GM21367 (cell line): ENCODE data around the gene CHD9.
"Not testable (repeated sequence)": the region's sequence is repeated elsewhere in the genome, so short reads cannot be mapped to it uniquely, and the experiment has no call there.

Experiments used
- ATAC-seq: cut with Tn5 transposase; IDR thresholded peaks from one replicate; pipeline ENCODE4 v1.9.1; 2021; ENCODE audit not compliant: unreplicated experiment

CHD9 gene

DNA sequence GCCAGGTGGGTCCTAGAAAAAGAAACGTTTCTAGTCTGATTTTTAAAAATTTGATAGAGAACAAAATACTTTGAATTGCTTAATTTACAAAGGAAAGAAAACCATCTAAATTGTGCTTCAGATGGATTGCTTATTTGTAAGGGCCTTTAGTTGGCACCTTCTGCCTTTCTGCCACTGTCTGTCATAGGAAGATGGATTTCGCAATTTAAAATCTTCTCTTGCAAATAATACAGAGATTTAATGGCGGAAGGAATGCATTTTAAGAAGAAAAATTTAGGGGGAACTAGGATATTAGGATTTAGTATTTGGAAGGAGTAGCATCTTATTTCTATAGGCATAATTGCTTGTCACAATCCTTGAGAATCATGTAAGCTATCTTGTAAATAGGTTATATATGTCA lies 204.0 kb downstream of the CHD9 start:
- no peak for ATAC-seq

DNA sequence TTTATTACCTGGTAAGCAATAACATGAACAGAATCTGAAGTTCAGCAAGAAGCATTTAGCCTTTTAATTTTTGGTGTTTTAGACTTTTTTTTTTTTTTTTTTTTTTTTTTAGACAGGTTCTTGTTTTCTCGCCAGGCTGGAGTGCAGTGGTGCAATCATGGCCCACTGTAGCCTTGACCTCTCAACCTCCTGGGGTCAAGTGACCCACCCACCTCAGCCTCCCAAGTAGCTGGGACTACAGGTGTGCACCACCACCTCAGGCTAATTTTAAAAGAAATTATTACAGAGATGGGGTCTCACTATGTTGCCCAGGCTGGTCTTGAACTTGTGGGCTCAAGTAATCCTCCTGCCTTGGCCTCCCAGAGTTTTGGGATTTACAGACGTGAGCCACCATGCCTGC lies 206.5 kb downstream of the CHD9 start:
- ATAC-seq: no peak

DNA sequence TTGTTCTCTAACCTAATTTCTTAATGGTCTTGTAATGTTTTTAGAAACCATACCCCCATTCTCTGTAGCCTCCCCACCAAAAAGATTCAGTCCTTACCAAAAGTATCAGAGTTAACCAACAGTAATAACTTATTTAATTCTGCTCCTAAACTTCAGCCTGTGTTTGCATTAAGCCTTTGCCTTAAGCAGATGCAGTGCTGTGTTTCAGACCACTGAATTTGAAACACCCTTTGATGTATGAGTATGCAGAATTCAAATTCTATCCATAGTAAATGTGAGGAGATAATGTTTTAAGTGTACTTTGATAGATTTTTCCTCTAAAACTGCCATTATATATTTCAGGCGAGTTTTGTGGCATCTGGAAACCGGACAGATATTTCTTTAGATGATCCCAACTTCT lies 207.9 kb downstream of the CHD9 start:
- ATAC-seq: no peak

DNA sequence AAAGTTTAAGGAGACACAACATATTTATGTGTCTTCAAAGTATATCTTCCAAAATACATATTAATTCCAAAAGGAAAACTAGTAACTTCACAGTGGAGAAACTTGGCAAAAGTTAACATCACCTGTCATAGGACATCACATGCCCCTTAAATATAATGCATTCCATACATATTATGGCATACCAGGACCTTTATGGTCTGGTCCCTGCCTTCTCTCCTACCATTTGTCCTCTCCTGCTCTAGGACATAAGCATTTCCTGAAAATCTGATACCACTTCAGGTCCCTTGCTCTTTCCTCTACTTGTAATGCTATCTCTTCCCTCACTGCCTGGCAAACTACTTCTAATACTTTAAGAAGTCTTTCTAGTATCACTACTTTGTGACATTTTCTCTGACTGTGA lies 211.4 kb downstream of the CHD9 start:
- no peak for ATAC-seq

DNA sequence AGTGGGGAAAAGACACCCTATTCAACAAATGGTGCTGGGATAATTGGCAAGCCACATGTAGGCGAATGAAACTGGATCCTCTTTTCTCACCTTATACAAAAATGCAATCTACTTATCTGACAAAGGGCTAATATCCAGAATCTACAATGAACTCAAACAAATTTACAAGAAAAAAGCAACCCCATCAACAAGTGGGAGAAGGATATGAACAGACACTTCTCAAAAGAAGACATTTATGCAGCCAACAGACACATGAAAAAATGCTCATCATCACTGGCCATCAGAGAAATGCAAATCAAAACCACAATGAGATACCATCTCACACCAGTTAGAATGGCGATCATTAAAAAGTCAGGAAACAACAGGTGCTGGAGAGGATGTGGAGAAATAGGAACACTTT lies 223.7 kb downstream of the CHD9 start:
- not testable (repeated sequence) for ATAC-seq

DNA sequence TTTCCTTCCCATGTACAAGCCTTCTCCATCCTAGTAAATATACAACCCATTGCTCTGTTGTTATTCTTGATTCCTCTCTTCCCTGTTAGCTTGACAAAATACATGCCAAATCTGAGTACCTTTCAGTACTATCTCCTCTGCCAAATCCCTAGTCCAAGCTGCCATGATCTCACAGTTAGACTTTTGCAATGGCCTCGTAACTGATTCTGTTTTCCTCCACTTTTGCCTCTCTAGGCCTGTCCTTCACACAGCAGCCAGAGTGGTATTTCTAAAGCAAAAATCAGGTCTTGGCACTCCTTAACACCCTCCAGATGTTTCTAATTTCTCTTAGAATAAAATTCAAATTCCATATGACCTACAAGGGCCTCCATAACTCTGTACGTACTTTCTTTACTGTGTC lies 226.5 kb downstream of the CHD9 start:
- ATAC-seq: no peak

DNA sequence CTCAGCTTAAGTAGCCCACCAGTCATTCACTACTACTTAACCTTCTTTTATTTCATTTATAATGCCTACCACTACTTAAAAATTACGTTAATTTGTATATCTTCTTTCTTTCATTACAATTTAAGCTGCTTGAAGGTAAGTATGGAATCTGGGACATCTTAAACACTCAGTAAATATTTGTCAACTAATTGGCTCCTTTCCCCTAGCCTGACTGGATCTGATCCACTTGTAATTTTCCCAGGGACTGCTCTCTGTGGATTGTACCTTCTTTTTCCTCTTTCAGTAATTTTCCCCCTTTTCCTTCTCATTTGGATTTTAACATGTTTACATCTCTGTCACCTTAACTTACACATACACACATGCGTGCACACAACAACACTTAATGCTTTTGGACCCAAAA lies 227.1 kb downstream of the CHD9 start:
- no peak for ATAC-seq

DNA sequence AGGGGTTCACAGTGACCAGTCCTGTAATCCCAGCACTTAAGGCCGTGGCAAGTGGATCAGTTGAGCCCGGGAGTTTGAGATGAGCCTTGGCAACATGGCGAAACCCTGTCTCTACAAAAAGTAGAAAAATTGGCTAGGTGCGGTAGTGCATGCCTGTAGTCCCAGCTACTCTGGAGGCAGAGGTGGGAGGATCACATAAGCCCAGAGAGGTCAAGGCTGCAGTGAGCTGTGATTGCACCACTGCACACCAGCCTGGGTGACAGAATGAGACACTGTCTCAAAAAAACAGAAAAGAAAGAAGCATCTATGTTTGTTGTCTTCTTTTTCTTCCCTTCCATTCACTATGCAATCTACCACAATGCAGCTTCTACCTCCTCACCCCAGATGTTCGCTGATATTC lies 227.5 kb downstream of the CHD9 start:
- no peak for ATAC-seq

DNA sequence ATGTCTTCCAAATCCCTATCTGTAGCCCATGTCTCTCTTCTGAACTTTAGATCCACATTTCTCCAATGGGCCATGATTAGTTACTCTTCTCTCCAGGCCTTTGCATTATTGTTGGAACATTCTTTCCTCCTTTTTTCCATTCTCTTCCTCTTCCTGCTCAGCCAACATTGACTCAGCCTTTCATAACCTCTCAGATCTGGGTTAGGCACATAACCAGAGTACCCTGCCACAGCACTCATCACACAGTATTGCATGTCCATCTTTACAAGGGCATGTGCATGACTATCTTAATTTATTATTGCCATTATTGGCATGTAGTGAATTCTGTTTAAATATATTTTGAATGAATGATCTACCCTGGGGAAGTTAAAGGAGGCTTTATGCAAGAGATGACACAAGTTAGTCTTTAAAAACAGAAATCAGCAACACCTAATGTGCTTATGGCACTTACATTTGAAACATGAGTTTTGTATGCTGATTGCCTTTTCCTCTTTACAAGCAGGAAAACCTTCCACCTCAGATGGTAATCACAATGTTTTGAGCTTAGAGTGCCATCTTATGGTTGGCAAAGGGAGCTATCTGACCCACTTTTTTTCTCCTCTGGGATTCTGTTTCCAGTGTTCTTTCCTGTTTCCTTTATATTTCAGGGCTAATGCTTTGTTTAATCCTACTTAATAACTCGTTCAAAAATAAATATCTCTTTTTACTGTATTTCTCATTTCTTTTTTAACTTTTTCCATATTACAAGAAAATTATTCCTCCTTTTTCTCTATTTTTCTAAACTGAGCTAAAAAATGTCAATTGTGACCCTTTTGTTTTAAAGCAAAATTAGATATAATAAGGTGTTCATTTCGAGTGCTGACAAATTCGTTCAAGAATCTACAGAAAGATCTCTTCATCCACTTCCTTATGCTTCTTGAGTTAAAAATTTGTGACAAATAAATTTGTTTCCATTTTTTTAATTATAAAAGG lies 228.5 kb downstream of the CHD9 start:
- ATAC-seq: no peak

DNA sequence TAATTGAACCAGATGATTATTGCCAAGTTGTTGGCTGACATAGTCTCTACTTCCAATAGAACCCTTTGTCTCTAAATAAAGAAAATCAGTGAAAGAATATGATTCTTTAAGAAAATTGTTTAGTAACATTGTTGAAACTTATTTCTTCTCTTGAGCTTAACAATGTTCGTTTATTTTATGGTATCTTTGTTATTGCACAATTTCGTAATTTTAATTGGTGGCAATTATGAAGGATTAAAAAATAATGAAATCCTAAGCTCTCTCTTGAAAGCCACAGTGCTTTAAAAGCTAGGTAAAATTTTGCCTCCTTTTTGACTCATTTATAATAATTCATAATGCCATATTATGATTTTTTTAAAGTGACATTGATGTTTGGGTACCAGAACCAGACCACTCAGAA lies 230.4 kb downstream of the CHD9 start:
- ATAC-seq: no peak

DNA sequence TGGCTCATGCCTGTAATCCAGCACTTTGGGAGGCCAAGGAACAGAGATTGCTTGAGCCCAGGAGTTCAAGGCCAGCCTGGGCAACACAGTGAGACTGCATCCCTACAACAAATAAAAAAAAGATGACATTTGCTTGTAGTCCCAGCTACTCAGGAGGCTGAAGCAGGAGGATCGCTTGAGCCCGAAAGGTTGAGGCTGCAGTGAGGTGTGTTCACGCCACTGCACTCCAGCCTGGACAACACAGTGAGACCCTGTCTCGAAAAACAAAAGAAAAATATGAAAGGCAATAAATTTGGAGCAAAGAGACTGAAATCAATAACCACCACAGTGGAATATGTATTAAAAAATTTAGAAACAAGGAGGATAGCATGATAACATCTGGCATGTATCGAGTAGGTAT lies 235.7 kb downstream of the CHD9 start:
- ATAC-seq: no peak

DNA sequence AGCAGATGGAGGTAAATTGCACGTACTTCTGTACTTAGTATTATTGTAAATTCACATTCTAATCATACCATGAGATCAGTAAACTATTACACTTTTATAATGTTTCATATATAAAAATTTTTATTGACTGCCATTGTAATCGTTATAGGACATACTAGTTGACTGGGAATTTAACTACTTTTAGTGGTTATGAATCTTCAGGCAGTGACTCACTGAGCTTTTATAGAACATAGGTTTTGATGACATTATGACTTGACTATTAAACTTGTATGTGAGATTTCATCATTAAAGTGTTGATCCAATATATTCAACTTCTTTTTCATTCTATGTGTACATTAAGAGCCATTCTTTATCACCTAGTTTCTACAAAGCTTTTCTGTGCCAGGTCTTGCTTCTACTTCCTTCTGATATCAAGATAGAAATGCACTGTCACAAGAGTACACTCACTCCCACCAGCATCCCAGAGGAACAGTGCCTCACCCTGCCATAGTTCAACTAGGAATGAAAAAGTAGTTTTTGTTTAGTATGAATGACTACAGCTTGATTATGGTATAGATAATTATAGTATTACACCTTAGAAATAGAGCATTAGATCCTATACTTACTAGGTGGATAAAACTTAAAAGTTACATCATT lies 237.1 kb downstream of the CHD9 start:
- ATAC-seq: no peak

DNA sequence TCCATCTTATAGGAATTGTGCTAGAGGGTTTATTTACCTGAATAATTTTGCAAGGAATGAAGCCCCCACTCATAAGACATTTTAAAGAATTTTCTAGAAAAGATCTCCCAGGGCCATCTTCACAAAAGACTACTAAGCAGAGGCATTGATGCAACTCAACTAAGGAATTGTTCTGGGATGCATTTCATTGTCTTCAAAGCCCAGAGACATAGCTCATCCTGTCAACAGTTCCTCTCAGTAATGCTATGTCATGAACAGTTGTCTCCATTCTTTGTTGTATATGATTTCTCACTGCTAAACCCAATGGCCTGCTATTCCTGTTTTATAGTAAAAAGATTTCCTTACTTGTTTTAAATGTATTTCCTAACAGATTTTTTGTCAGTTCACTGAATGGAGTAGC lies 242.7 kb downstream of the CHD9 start:
- no peak for ATAC-seq

DNA sequence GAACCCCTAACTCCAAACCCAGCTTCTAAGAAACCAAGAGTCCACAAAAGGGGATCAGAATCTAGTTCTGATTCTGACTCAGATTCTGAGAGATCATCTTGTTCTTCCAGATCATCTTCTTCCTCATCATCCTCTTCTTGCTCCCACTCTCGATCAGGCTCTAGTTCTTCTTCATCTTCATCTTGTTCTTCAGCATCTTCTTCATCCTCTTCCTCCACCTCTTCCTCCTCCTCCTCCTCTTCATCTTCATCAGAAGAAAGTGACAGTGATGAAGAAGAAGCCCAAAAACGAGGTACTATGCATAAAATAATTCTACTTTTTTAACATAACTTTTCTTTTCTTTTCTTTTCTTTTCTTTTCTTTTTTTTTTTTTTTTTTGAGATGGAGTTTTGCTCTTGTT lies 249.5 kb downstream of the CHD9 start:
- no peak for ATAC-seq

DNA sequence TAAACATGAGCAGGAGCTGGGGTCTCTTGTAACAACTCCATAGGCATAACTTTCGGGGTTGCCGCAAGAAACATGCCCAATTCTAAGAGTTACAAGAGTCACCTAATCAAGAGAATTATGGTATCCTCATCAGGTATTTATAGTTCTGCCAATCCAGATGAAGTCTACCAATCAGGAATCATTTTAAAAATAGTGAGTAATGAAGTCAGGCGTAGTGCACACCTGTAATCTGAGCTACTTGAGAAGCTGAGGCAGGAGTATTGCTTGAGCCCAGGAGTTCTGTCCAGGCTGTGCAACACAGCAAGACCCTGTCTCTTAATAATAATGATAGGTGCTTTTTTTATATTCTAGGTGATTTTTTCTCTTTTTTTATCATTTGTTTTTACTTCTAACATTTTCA lies 251.0 kb downstream of the CHD9 start:
- no peak for ATAC-seq

DNA sequence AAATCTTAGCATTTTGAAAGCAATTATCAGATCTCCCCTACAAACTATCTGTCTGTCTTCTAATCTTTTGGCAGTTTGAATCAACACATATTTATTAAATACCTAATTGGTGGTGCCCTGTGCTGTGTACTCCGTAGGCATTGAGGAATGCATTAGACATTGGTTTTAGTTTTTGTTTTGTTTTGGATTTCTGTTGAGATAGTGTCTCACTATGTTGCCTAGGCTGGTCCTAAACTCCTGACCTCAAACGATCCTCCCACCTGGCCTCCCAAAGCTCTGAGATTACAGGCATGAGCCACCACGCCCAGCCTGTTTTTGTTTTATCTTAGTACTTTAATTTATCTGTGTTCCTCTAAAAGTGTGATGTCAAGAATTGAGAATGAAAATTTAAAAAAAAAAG lies 254.7 kb downstream of the CHD9 start:
- no peak for ATAC-seq

DNA sequence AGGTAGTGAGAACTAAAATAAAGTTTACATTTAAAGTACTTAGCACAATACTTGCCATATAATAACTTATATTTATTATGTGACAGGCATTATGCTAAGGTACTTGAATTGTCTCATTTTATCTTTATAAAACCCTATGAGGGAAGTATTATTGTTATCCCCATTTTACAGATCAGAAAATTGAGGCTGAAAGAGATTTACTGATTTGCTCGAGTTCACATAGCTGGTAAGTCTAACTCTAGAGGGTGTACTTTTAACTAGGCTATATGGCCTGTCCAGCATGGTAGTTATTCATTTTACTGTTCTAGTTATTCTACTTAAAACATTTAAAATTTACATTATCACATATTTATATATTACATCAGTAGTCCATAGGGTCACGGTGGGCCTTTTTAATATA lies 266.2 kb downstream of the CHD9 start:
- no peak for ATAC-seq

DNA sequence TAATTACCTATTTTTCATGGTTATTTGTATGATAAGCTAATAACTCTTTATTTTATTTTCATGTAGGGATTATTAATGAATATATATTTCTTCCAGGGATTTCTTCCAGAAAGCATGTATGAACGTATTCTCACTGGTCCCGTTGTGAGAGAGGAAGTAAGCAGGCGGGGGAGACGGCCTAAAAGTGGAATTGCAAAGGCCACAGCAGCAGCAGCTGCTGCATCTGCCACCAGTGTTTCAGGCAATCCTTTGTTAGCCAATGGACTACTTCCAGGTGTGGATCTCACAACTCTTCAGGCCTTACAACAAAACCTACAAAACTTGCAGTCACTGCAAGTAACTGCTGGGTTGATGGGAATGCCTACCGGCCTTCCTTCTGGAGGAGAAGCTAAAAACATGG lies 269.1 kb downstream of the CHD9 start:
- no peak for ATAC-seq

DNA sequence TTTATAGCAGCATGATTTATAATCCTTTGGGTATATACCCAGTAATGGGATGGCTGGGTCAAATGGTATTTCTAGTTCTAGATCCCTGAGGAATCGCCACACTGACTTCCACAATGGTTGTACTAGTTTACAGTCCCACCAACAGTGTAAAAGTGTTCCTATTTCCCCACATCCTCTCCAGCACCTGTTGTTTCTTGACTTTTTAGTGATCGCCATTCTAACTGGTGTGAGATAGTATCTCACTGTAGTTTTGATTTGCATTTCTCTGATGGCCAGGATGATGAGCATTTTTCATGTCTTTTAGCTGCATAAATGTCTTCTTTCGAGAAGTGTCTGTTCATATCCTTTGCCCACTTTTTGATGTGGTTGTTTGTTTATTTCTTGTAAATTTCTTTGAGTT lies 276.2 kb downstream of the CHD9 start:
- not testable (repeated sequence) for ATAC-seq

DNA sequence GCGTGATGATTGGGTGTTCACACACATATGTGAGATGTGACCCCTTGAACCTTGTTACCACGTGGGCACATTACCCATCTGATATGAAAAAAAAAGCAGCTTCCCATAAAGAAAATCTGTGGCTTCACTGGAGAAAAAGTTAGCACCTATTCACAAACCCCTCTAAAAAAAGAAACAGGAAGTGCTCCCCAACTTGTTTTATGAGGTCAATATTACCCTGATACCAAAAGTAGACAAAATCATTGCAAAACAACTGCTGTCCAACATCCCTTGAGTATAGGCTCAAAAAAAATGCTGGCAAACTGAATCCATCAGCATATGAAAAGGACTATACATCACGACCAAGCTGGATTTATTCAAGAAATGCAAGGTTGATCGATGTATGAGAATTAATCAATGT lies 279.8 kb downstream of the CHD9 start:
- ATAC-seq: no peak

DNA sequence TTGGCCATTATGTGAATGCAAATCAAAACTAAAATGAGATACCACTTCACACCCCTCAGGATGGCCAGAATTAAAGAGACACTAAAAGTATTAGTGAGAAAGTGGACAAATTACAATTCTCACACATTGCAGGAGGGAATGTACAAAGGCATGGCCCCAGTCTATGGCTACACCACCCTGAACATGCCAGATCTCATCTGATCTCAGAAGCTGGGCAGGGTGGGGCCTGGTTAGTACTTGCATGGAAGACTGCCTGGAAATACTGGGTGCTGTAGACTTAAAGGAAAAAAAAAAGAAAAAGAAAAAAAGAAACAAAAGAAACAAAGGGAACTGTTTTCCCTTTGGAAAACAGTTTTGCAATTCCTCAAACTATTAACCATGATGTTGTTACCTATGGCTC lies 282.5 kb downstream of the CHD9 start:
- no peak for ATAC-seq

DNA sequence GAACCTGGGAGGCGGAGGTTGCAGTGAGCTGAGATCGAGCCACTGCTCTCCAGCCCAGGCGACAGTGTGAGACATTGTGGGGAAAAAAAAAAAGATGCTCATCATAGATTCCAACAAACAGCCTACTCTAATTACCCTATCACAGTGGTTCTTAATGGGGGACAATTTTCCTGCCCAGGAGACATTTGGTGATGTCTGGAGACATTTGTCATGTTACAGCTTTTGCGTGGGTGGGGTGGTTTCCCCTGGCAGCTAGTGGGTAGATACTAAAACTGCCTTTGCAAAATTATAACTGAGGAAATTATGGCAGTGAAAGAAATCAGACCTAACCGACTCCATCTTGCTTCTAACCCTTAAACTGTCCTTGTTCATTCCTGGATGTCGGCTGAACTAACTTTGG lies 287.0 kb downstream of the CHD9 start:
- no peak for ATAC-seq

DNA sequence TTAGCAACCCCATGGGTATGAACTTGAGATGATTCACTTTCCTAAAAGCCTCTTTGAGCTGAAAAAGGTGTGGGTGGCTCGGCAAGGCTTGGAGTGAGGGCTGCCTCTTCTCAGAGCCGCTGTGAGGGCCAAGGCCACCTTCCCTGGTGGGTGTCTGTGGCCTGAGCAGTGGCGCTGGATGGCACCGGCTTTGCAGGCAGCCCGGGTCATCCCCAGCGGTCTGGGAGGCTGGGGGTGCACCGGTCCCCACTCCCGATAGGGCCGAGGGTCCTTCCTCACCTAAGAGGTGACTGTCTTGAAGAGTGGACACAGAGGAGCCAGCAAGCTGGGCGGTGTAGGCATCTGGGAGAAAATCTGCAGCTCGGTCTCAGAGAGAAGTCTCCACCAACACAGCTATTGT lies 300.3 kb downstream of the CHD9 start:
- no peak for ATAC-seq
